ENCODE results near the gene TRABD.

Gene TRABD

DNA sequence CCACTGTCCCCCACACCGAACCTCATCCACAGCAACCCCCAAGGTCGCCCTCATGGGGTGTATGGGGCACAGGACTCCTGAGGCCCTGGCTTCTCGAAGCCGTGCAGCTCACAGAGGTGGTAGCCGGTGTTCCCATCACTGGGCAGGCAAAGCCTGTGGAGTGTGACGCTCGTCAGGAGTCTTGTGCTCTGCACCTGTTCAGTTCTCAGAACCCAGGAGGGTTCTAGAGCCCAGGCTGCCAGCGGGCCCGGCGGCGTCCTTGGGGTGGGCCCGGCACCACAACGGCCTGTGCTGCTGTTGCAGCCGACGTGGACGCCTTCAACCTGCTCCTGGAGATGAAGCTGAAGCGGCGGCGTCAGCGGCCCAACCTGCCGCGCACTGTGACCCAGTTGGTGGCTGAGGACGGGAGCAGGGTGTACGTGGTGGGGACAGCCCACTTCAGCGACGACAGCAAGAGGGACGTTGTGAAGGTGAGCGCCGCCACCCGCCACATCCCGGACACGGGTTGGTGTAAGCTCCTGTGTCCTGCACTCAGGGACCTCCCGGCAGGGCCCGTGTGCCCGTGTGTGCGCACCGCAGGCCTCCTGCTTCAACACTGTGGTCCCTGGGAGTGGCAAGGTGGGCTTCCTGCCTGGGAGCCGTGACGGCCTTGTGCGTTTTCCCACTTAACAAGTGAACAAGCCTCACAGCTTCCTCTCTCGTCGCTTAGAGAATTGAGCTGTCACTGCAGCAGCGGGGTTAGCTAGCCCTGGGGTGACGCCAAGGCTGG lies 8.5 kb downstream of the TRABD start:
- no peak for TF ChIP-seq CTCF (IDR thresholded peaks at IDR 0.05)
- TF ChIP-seq ZFX (IDR thresholded peaks at IDR 0.05; ENCODE audit: borderline replicate concordance), result no peak

GRCh38 chr22:50196256-50196655 lies 10.5 kb downstream of the TRABD start:
- TF ChIP-seq ZFX (IDR thresholded peaks at IDR 0.05; ENCODE audit: borderline replicate concordance), result no peak
- TF ChIP-seq CTCF (IDR thresholded peaks at IDR 0.05), result no peak
- peak overlapping the region; percentile 12; the same call in 1 of the 2 replicates for H3K27ac ChIP-seq

More for the DNA sequence above, 8.5 kb downstream of the TRABD start:
- no peak overlapping the region for H3K27ac ChIP-seq

- TF ChIP-seq CTCF (IDR thresholded peaks at IDR 0.05) (no peak), ZFX (IDR thresholded peaks at IDR 0.05; ENCODE audit: borderline replicate concordance) (no peak)
- no peak overlapping the region; the same call in 1 of the 2 replicates for H3K27ac ChIP-seq
Measured at GRCh38 chr22:50197000-50197800, 11.5 kb downstream of the TRABD start.

GRCh38 chr22:50197856-50198623 lies 12.3 kb downstream of the TRABD start:
- H3K27ac ChIP-seq, result no peak overlapping the region
- TF ChIP-seq CTCF (IDR thresholded peaks at IDR 0.05) (no peak), ZFX (IDR thresholded peaks at IDR 0.05; ENCODE audit: borderline replicate concordance) (no peak)

GRCh38 chr22:50198624-50199017 lies 12.9 kb downstream of the TRABD start:
- TF ChIP-seq ZFX (IDR thresholded peaks at IDR 0.05; ENCODE audit: borderline replicate concordance), result no peak
- H3K27ac ChIP-seq, result peak overlapping the region; percentile 78

DNA sequence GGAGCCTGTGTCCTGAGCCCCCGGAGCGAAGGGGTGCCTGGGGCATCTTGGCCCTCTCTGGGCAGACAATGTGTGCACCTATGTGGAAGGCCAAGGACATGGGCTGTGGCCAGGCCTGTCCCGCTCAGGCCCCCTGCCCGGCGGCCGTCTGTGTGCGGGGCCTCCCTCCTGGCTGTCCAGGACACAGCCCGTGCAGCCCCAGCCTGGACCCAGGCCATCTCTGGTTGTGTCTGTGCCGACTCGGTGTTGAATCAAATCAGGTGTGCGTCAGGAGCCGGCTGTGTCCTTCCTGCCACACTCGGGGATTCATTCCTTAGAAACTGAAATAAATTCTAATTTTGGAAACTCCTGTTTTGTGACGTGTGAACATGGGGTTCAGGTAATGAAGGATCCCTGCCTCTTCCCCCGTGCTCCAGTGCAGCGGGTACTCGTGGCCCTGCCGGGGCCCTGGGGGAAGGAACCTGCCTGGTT lies 13.6 kb downstream of the TRABD start:
- TF ChIP-seq CTCF (IDR thresholded peaks at IDR 0.05) (no peak), ZFX (IDR thresholded peaks at IDR 0.05; ENCODE audit: borderline replicate concordance) (no peak)

DNA sequence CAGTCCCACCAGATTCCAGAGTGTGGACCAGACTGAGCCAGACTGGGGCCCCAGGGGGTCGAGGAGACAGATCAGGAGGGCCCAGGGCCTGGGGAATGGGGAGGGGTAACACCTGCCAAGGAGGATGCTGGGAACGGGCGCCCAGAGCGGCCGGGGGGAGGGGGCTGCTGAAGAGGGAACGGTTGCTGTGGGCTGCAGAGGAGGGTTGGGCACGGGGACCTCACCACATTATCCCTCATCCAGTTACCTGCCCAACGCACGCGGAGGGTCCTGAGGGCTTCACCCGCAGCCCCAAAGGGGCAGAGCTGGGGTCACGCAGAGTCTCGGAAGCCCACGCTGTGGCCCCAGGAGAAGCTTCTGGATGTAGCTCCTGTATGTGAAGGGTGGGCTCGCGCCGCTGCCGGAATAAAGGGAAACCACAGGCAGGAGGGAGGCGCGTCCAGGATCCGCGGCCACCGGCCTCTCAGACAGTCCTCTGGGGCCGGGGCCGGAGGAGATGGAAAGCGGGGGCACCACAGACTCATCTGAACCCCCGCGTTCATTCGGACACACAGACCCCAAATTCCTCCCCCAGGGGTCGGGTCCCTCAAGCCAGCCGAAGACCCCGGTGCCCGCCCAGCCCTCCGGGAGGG lies 14.2 kb downstream of the TRABD start:
- peak overlapping the region; percentile 78 for H3K27ac ChIP-seq
- TF ChIP-seq CTCF (IDR thresholded peaks at IDR 0.05) (no peak), ZFX (IDR thresholded peaks at IDR 0.05; ENCODE audit: borderline replicate concordance) (no peak)

More for the DNA sequence above, 13.6 kb downstream of the TRABD start:
- peak overlapping the region; percentile 78 for H3K27ac ChIP-seq

Measured in 22Rv1 (cell line).